Ovary (tissue), 9 donors: Measurements from ENCODE around the gene STK11IP. TPM values are rescaled to one million over a fixed set of nuclear protein-coding genes. Genes with fewer than 3 reads are reported as not detected.

Experiments used
- DNase-seq, 5 donors: peaks; one replicate each; pipeline ENCODE4 v3.0.0-alpha.2; 2019 to 2020
- H3K27ac ChIP-seq, 2 donors: fragments of 200-600 bp; one replicate each; pipeline versions ENCODE4 v1.5.1 to v1.8.0; 2019 to 2022
- H3K27me3 ChIP-seq: fragments of 200-600 bp; one replicate; pipeline ENCODE4 v1.8.0; 2022
- H3K36me3 ChIP-seq: fragments of 200-600 bp; sonication (generic); one replicate; pipeline ENCODE4 v1.5.1; 2019
- H3K4me1 ChIP-seq: one replicate; pipeline ENCODE4 v1.8.1; 2013; ENCODE audit warnings: mild to moderate bottlenecking, moderate library complexity; ENCODE audit not compliant: insufficient read depth
- H3K4me3 ChIP-seq: fragments of 200-600 bp; sonication (generic); one replicate; pipeline ENCODE4 v1.5.1; 2017
- H3K9me3 ChIP-seq, 2 donors: fragments of 200-600 bp in 1 of 2; sonication (generic) in 1 of 2; one replicate each; pipeline versions ENCODE4 v1.5.1 to v1.8.1; 2013 to 2019; ENCODE audit warnings: mild to moderate bottlenecking in 1 of 2, moderate library complexity in 1 of 2
- EP300 ChIP-seq: sonication (generic); formaldehyde crosslinking; IDR thresholded peaks from one replicate; pipeline ENCODE4 v1.6.1; 2017; ENCODE audit warnings: antibody characterized with exemption
- POLR2A ChIP-seq: fragments of 450-650 bp; IDR thresholded peaks from one replicate; pipeline ENCODE4 v1.6.1; 2017; ENCODE audit warnings: antibody characterized with exemption, mild to moderate bottlenecking, moderate library complexity
- WGBS, 3 donors: extraction: QIAGEN DNeasy Blood & Tissue Kit in 1 of 3; methylation state at CpG; one replicate each; pipeline versions ENCODE4 v1.1.5 to v1.1.7; 2013 to 2017; 5-methylcytosine and 5-hydroxymethylcytosine counted together
- intact Hi-C, 4 donors: fragments of 100-400 bp; cut with DNase I; formaldehyde crosslinking; loops; one replicate each; pipeline versions ENCODE4 v1.11.0 to v1.15.1; 2022 to 2023
- polyA plus RNA-seq, 2 donors: library from polyadenylated mRNA; stranded (reverse); fragments of 200-250 nt in 1 of 2; fragments of 350-450 nt in 1 of 2; fragmentation: Illumina TruSeq in 1 of 2; extraction: RNeasy Lipid Tissue Mini Kit (QIAGEN cat#74804) in 1 of 2; gene quantifications; one replicate each; pipeline ENCODE4 v1.2.3, GENCODE V29; 2013 to 2014
- total RNA-seq, 7 donors: library from RNA; depleted of rRNA in 2 of 7; stranded (reverse); fragments of >200 nt in 2 of 7; fragmentation: NEBNext Ultra II Directional in 3 of 7; extraction: Animal tissue kit (Norgen Biotek cat#: 25700) in 3 of 7; gene quantifications; one replicate each; pipeline versions ENCODE4 v1.1.0 to v1.2.4, GENCODE V29; 2016 to 2023
- TF ChIP-seq, protein P1 (sequence below), 3 donors: fragments of 450-650 bp in 2 of 3; fragments of 200-600 bp in 1 of 3; IDR thresholded peaks; one replicate each; pipeline versions ENCODE4 v1.5.1 to v1.8.0; 2016 to 2022; ENCODE audit warnings: antibody characterized with exemption in 3 of 3, mild to moderate bottlenecking in 1 of 3
- donor health status: DM: no; HTN: no; CAD: no; lungs with moderate emphysema.
- donor health status: DM: no; HTN: no; CAD: no.
- donor health status: Bipolar disorder and iron deficiency.
- donor health status: DM: yes; HTN: yes; CAD: no.
- donor health status: DM: no; HTN: no; CAD: no.
- donor health status: DM: yes; HTN: yes; CAD: no.

Gene STK11IP
- total and polyA plus RNA-seq, 9 donors = 9.2 to 73.7 (median 43.8) TPM

DNA sequence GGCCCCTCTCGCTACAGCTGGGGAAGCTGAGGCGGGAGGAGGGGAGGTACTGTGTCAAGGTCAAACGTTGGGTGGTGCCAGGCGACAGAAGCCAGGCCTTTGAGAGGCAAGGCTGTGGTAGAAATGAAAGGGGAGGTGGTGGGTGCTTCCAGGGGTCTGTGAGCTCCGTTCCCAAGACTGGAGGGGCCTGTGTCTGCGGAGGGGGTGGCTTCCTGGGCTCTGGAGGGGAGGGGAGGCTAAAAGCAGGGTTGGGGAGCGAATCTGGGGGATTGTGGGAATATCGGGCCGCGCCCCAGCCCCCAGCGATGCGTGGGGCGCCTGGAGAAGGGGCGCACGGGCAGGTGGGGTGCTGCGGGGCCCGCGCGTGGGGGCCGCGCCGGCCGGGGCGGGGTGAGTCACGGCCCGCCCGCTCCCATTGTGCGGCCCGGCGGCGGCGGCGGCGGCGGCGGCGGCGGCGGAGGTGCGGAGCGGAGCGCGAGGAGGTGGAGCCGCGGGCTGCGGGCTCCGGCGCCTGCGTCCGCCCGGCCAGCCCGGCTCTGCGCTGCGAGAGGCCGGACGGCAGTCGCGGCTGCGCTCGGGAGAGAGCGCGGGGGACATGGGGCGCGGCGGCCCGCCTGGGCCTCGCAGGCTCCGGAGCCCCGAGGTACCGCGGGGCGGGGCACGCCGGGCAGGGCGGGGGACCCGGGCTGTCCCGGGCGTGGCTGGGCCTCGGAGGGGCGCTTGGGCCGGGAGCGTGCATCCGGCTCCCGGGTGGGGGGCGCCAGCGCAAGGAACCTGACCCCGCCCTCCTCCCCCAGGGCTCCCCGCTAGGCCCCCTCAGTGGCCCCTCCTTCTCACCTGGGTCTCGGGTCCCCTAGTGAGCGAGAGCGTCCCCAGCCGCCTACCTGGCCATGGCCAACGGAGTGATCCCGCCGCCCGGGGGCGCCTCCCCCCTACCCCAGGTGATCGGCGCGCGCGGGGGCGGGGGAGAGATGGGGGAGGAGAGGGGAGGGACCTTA lies 29.7 kb downstream of the STK11IP start, which contains the start of gene SLC4A3:
TSS of gene SLC4A3 (plus strand) at position 528 of the 998 bp plus-strand sequence. CDS start at position 891, 363 bp downstream.
- H3K9me3 ChIP-seq = no peaks in the 10 kb centered on the region
- no peak for TF ChIP-seq EP300
- TF ChIP-seq, protein P1, sequence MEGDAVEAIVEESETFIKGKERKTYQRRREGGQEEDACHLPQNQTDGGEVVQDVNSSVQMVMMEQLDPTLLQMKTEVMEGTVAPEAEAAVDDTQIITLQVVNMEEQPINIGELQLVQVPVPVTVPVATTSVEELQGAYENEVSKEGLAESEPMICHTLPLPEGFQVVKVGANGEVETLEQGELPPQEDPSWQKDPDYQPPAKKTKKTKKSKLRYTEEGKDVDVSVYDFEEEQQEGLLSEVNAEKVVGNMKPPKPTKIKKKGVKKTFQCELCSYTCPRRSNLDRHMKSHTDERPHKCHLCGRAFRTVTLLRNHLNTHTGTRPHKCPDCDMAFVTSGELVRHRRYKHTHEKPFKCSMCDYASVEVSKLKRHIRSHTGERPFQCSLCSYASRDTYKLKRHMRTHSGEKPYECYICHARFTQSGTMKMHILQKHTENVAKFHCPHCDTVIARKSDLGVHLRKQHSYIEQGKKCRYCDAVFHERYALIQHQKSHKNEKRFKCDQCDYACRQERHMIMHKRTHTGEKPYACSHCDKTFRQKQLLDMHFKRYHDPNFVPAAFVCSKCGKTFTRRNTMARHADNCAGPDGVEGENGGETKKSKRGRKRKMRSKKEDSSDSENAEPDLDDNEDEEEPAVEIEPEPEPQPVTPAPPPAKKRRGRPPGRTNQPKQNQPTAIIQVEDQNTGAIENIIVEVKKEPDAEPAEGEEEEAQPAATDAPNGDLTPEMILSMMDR (IDR thresholded peaks at IDR 0.05) = no peak
- no peak for TF ChIP-seq POLR2A
- H3K4me3 ChIP-seq = peak within 1 kb of the TSS; percentile 48
- peak; percentile 58 to 74 (median 69) for DNase-seq
- H3K4me1 ChIP-seq = peaks cover 12% of the 10 kb centered on the region
- WGBS, 3 donors = 1 to 5% (median 2%) methylated on average over 24 to 103 of the region's 103 CpGs
- no peaks in the 10 kb centered on the region for H3K36me3 ChIP-seq
- no peaks in the 10 kb centered on the region for H3K27me3 ChIP-seq
- intact Hi-C loops = loop anchor here in 2 of 4 donors (5.0 kb wide), 2 partner anchors 55 to 65 kb away; partner anchors contain the start of genes INHA (in 1 of the 2) and OBSL1 (in 1 of the 2)
- peak within 1 kb of the TSS; percentile 71 to 97 for H3K27ac ChIP-seq

DNA sequence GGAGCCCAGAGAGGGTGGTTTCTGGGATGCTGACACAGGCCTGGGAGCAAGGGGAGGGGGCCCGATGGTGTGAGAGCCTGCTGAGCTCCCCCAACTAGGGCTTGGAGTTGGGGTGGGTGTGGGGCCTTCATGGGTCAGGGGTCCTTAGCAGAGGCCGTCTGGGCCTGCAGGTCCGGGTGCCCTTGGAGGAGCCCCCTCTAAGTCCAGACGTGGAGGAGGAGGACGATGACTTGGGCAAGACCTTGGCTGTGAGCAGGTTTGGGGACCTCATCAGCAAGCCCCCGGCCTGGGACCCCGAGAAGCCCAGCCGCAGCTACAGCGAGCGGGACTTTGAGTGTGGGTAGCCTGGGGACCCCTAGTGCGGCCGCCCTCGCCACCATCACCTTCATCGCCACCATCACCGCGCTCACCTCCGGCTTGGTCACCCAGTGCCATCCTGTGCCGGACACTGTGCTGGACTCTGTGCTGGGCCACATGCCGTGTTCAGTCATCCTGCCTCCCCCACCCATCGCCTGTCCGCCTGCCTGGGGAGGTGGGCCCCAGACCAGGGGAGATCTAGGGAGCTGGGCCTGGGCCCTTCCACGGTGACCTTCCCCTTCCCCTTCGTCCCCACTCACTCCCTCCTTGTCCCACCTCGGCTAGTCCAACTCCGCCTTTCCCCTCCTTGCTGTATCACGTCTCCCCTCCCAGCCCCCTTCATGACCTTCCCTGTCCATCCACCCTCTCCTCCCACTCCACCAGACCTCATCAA lies 30.8 kb downstream of the STK11IP start:
- no peaks in the 10 kb centered on the region for H3K27me3 ChIP-seq
- intact Hi-C loops = loop anchor here in 2 of 4 donors (5.0 kb wide), 2 partner anchors 56 to 66 kb away; partner anchors contain the start of genes INHA (in 1 of the 2) and OBSL1 (in 1 of the 2)
- H3K4me1 ChIP-seq = peaks cover 12% of the 10 kb centered on the region
- DNase-seq = peak; percentile 28 to 50 (median 42)
- TF ChIP-seq EP300 (no peak), POLR2A (no peak)
- TF ChIP-seq, protein P1 (IDR thresholded peaks at IDR 0.05) = no peak
- peak overlapping the region; percentile 48 for H3K4me3 ChIP-seq
- H3K9me3 ChIP-seq = no peaks in the 10 kb centered on the region
- WGBS, 3 donors = 67 to 80% (median 67%) methylated on average over 26 of the region's 26 CpGs
- H3K27ac ChIP-seq = peak overlapping the region; percentile 71 to 97
- H3K36me3 ChIP-seq = no peaks in the 10 kb centered on the region

DNA sequence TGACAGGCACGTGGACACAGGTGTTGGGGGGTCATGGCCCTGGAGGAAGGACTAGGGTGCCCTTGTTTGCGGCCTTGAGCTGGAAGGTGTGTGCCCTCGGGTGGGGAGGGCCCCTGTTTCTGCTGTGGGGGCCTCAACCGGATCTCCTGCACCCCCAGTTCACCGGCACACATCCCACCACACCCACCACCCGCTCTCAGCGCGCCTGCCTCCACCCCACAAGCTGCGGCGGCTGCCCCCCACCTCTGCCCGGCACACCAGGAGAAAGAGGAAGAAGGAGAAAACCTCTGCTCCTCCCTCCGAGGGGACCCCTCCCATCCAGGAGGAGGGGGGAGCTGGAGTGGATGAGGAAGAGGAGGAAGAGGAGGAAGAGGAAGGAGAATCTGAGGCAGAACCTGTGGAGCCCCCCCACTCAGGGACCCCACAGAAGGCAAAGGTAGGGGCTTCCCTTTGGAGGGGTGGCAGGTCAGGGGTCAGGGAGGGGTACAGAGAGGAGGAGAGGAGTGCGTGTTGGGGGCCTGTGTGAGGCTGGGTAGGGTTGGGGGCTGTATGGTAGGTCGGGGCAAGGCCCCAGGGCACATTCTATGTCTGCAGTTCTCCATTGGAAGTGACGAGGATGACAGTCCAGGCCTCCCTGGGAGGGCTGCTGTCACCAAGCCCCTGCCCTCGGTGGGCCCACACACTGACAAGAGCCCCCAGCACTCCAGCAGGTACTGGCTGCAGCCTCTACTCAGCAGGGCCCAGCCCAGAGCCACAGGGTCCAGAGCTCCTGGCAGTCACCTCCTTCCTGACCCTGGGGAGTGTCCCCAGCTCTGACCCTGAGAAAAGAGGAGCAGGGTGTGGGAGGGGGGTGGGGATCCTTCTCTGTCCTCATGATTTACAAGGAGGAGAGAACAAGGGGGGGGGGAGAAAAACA lies 31.6 kb downstream of the STK11IP start:
- TF ChIP-seq EP300 (no peak), POLR2A (no peak)
- TF ChIP-seq, protein P1 (IDR thresholded peaks at IDR 0.05) = no peak
- intact Hi-C loops = loop anchor here in 2 of 4 donors (5.0 kb wide), 2 partner anchors 57 to 67 kb away; partner anchors contain the start of genes INHA (in 1 of the 2) and OBSL1 (in 1 of the 2)
- peak; percentile 24 to 48 (median 34) for DNase-seq
- Histone ChIP-seq H3K4me3 (no peak overlapping the region), H3K27ac (peak overlapping the region; percentile 71 to 97), H3K9me3 (no peaks in the 10 kb centered on the region), H3K27me3 (no peaks in the 10 kb centered on the region), H3K36me3 (no peaks in the 10 kb centered on the region), H3K4me1 (peaks cover 12% of the 10 kb centered on the region)
- 67 to 74% (median 72%) methylated on average over 15 to 16 of the region's 16 CpGs for WGBS, 3 donors
